H1 (cell line): ENCODE data around the gene SAT1. TPM values are rescaled to one million over a fixed set of nuclear protein-coding genes. Genes with fewer than 3 reads are reported as not detected.

Experiments used
- CTCF ChIA-PET: fragments of 300-600 bp; sonication (Branson Sonifier 250); formaldehyde crosslinking; loops from one replicate; lab custom pipeline; 2021; ENCODE audit not compliant: partially characterized antibody; lab: Charles Lee
- POLR2A ChIA-PET: fragments of 300-600 bp; sonication (Branson Sonifier 250); formaldehyde crosslinking; loops from one replicate; lab custom pipeline; 2021; ENCODE audit warnings: inconsistent platforms; ENCODE audit not compliant: partially characterized antibody; lab: Charles Lee
- DNase-seq, 2 experiments: peaks; one replicate each; pipeline versions ENCODE4 v3.0.0 to v3.0.0-alpha.2; 2010 to 2022; ENCODE audit warnings: low spot score in 2 of 2, low read depth in 1 of 2, mixed read lengths in 1 of 2
- FAIRE-seq: peaks from 2 replicates; lab custom pipeline; 2011; peaks lifted over from hg19 to GRCh38; lab: Jason Lieb, UNC
- H2AFZ ChIP-seq: 2 replicates; pipeline ENCODE4 v1.8.1; 2012; ENCODE audit warnings: low read length, inconsistent platforms
- H2AK5ac ChIP-seq: 2 replicates; pipeline ENCODE4 v1.6.1; 2013; ENCODE audit warnings: low read depth, low read length
- H2BK120ac ChIP-seq: replicated peaks from 2 replicates; pipeline ENCODE3; 2013; ENCODE audit warnings: low read depth, low read length, inconsistent platforms
- H2BK12ac ChIP-seq: 2 replicates; pipeline ENCODE4 v1.6.1; 2013; ENCODE audit warnings: low read depth, low read length
- H2BK15ac ChIP-seq: 2 replicates; pipeline ENCODE4 v1.6.1; 2013; ENCODE audit warnings: low read length
- H2BK20ac ChIP-seq: 2 replicates; pipeline ENCODE4 v1.6.1; 2013; ENCODE audit warnings: low read length
- H2BK5ac ChIP-seq: 2 replicates; pipeline ENCODE4 v1.6.1; 2013; ENCODE audit warnings: low read depth, low read length
- H3K14ac ChIP-seq: 2 replicates; pipeline ENCODE4 v1.6.1; 2013; ENCODE audit warnings: inconsistent platforms; ENCODE audit not compliant: insufficient read length
- H3K18ac ChIP-seq: 2 replicates; pipeline ENCODE4 v1.6.1; 2013; ENCODE audit warnings: low read length; ENCODE audit errors: extremely low read depth
- H3K23ac ChIP-seq: 2 replicates; pipeline ENCODE4 v1.6.1; 2013; ENCODE audit warnings: inconsistent platforms; ENCODE audit not compliant: insufficient read length
- H3K23me2 ChIP-seq: 2 replicates; pipeline ENCODE4 v1.6.1; 2013; ENCODE audit warnings: low read depth, low read length
- H3K27ac ChIP-seq: 2 replicates; pipeline ENCODE4 v1.6.1; 2011; ENCODE audit warnings: low read depth, low read length, inconsistent platforms
- H3K27me3 ChIP-seq, 4 experiments: replicated peaks in 1 of 4; 1 replicate in 1 of 4; 2 replicates in 3 of 4; pipeline versions ENCODE4 v1.6.1 to v1.8.1; 2011 to 2013; ENCODE audit warnings: low read length in 3 of 4, mild to moderate bottlenecking in 3 of 4, inconsistent platforms in 2 of 4, mixed read lengths in 2 of 4, moderate library complexity in 1 of 4; ENCODE audit not compliant: control insufficient read depth in 3 of 4, insufficient read depth in 3 of 4; ENCODE audit errors: extremely low read depth in 1 of 4
- H3K36me3 ChIP-seq, 4 experiments: 2 replicates each; pipeline versions ENCODE4 v1.6.1 to v1.8.1; 2011 to 2013; ENCODE audit warnings: mild to moderate bottlenecking in 4 of 4, low read length in 3 of 4, moderate library complexity in 2 of 4, control low read depth in 1 of 4, inconsistent platforms in 1 of 4; ENCODE audit not compliant: insufficient read depth in 4 of 4, control insufficient read depth in 2 of 4
- H3K4ac ChIP-seq: replicated peaks from 2 replicates; pipeline ENCODE3; 2013; ENCODE audit warnings: low read length, low read depth, mixed read lengths, inconsistent platforms; ENCODE audit not compliant: insufficient read length
- H3K4me1 ChIP-seq, 4 experiments: replicated peaks in 1 of 4; 1 replicate in 1 of 4; 2 replicates in 3 of 4; pipeline versions ENCODE4 v1.6.1 to v1.8.1; 2011 to 2013; ENCODE audit warnings: low read length in 3 of 4, inconsistent platforms in 2 of 4, mixed read lengths in 1 of 4; ENCODE audit not compliant: insufficient read depth in 4 of 4, control insufficient read depth in 3 of 4
- H3K4me2 ChIP-seq, 2 experiments: 2 replicates each; pipeline versions ENCODE4 v1.6.1 to v1.8.1; 2011 to 2013; ENCODE audit warnings: low read depth in 2 of 2, low read length in 2 of 2, control low read depth in 1 of 2, inconsistent platforms in 1 of 2, mild to moderate bottlenecking in 1 of 2; ENCODE audit not compliant: insufficient read depth in 1 of 2
- H3K4me3 ChIP-seq, 4 experiments: fragments of 200-600, 300-600 bp in 1 of 4; sonication (generic), shearing (Covaris generic), sonication (Bioruptor Twin) in 1 of 4; 2 replicates each; pipeline versions ENCODE4 v1.5.1 to v1.8.1; 2011 to 2016; ENCODE audit warnings: low read length in 4 of 4, low read depth in 3 of 4, control low read depth in 2 of 4, inconsistent platforms in 2 of 4, mild to moderate bottlenecking in 2 of 4, mixed read lengths in 1 of 4, moderate library complexity in 1 of 4; ENCODE audit not compliant: insufficient read depth in 2 of 4; ENCODE audit errors: extremely low read depth in 1 of 4
- H3K56ac ChIP-seq: replicated peaks from 2 replicates; pipeline ENCODE3; 2013; ENCODE audit warnings: low read depth, mild to moderate bottlenecking, mixed read lengths, low read length, inconsistent platforms; ENCODE audit not compliant: insufficient read length
- H3K79me1 ChIP-seq: 2 replicates; pipeline ENCODE4 v1.6.1; 2013; ENCODE audit warnings: low read depth, low read length, control low read depth
- H3K79me2 ChIP-seq, 2 experiments: 2 replicates each; pipeline versions ENCODE4 v1.6.1 to v1.8.1; 2012 to 2013; ENCODE audit warnings: low read length in 2 of 2, mild to moderate bottlenecking in 2 of 2, inconsistent platforms in 1 of 2; ENCODE audit not compliant: insufficient read depth in 2 of 2, control insufficient read depth in 1 of 2
- H3K9ac ChIP-seq, 4 experiments: replicated peaks in 1 of 4; 1 replicate in 1 of 4; 2 replicates in 3 of 4; pipeline versions ENCODE4 v1.6.1 to v1.8.1; 2011 to 2013; ENCODE audit warnings: low read depth in 3 of 4, low read length in 3 of 4, control low read depth in 2 of 4, mild to moderate bottlenecking in 2 of 4, moderate library complexity in 2 of 4, inconsistent platforms in 1 of 4; ENCODE audit errors: extremely low read depth in 1 of 4
- H3K9me3 ChIP-seq, 2 experiments: 2 replicates each; pipeline versions ENCODE4 v1.6.1 to v1.8.1; 2012 to 2013; ENCODE audit warnings: mild to moderate bottlenecking in 2 of 2, moderate library complexity in 2 of 2, control low read depth in 1 of 2, inconsistent platforms in 1 of 2, low read depth in 1 of 2, low read length in 1 of 2, mixed read lengths in 1 of 2; ENCODE audit not compliant: insufficient read depth in 2 of 2
- H4K20me1 ChIP-seq, 2 experiments: replicated peaks in 1 of 2; 2 replicates each; pipeline versions ENCODE3 to v1.8.1; 2011 to 2013; ENCODE audit warnings: inconsistent platforms in 2 of 2, low read length in 2 of 2, mild to moderate bottlenecking in 1 of 2; ENCODE audit not compliant: insufficient read depth in 2 of 2, control insufficient read depth in 1 of 2
- H4K5ac ChIP-seq: 2 replicates; pipeline ENCODE4 v1.6.1; 2013; ENCODE audit warnings: low read length, low read depth, mixed read lengths, inconsistent platforms; ENCODE audit not compliant: insufficient read length
- H4K8ac ChIP-seq: 2 replicates; pipeline ENCODE4 v1.8.0; 2013; ENCODE audit warnings: mild to moderate bottlenecking, moderate library complexity, low read length, inconsistent platforms; ENCODE audit not compliant: insufficient read depth; ENCODE audit errors: extremely low read depth
- H4K91ac ChIP-seq: replicated peaks from 2 replicates; pipeline ENCODE3; 2013; ENCODE audit warnings: low read length, mixed read lengths, inconsistent platforms; ENCODE audit not compliant: insufficient read length
- RFX5 ChIP-seq: IDR thresholded peaks from 2 replicates; pipeline ENCODE4 v1.6.1; 2011; ENCODE audit warnings: low read depth, low read length, improper control_type of control experiment, borderline replicate concordance
- SIX5 ChIP-seq: IDR thresholded peaks from 2 replicates; pipeline ENCODE4 v1.6.1; 2011; ENCODE audit warnings: mild to moderate bottlenecking, low read depth, low read length
- WGBS, 2 experiments: shearing (Covaris generic) in 1 of 2; methylation state at CpG; one replicate each; pipeline versions ENCODE4 v1.1.6 to v1.1.7; 2013 to 2015; ENCODE audit warnings: low lambda C conversion rate in 2 of 2, mixed read lengths in 2 of 2, inconsistent platforms in 1 of 2, low coverage in 1 of 2, missing lambda C conversion rate in 1 of 2; ENCODE audit not compliant: insufficient replicate concordance in 2 of 2, insufficient coverage in 1 of 2, insufficient read length in 1 of 2; ENCODE audit errors: extremely low coverage in 1 of 2, missing lambda C conversion rate in 1 of 2; 5-methylcytosine and 5-hydroxymethylcytosine counted together
- polyA plus RNA-seq, 7 experiments: library from polyadenylated mRNA; depleted of rRNA in 3 of 7; stranded (reverse) in 5 of 7; unstranded in 2 of 7; fragments of >200 nt in 5 of 7; fragments of 200-250 nt in 2 of 7; gene quantifications; 1 replicate in 5 of 7; 2 replicates in 1 of 7; 4 replicates in 1 of 7; pipeline versions ENCODE4 v1.2.1 to v1.2.3, GENCODE V29; 2011 to 2013; ENCODE audit warnings: missing spikeins in 2 of 7, mixed read lengths in 2 of 7
- total RNA-seq: library from RNA; stranded (reverse); fragmentation: NEBNext Ultra II Directional; extraction: Animal tissue kit (Norgen Biotek cat#: 25700); gene quantifications from 2 replicates; pipeline ENCODE4 v1.2.1, GENCODE V29; 2021

The SAT1 gene
- total and polyA plus RNA-seq, 2 of the 8 experiments (the other 6 are each of a cell fraction or from before 2014, with no cell fraction given): 29.2 to 36.8 TPM

DNA sequence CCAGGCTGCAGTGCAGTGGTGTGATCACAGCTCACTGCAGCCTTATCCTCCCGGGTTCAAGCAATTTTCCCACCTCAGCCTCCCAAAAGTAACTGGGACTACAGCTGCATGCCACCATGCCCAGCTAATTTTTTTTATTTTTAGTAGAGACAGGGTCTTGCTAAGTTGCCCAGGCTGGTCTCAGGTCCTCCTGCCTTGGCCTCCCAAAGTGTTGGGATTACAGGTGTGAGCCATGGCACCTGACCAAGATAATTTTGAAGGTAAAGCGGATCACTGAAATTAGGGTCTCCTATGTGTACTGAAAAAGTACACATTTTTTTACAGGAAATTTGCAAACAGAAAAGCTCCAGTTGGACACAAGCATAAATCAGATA is 4.8 kb downstream of the SAT1 start:
- no peak overlapping the region for H2AFZ ChIP-seq
- H3K56ac ChIP-seq: no peak overlapping the region
- no peak overlapping the region for H4K8ac ChIP-seq
- no peak for DNase-seq
- no peak overlapping the region for H2BK20ac ChIP-seq
- no peaks in the 10 kb centered on the region for H3K27me3 ChIP-seq
- 88% methylated on average over 2 of the region's 2 CpGs; no CpG with 5 or more reads in 1 of the 2 experiments for WGBS, 2 experiments
- H3K36me3 ChIP-seq: peaks cover 0 to 8% (median 0%) of the 10 kb centered on the region in 4 experiments; a peak in 1 of 8 replicates
- no peak overlapping the region for H3K4ac ChIP-seq
- no peak overlapping the region for H2BK15ac ChIP-seq
- FAIRE-seq: no peak
- peaks cover 3% of the 10 kb centered on the region; the same call in 1 of the 2 replicates for H3K23me2 ChIP-seq
- no peaks in the 10 kb centered on the region for H3K9me3 ChIP-seq
- no peak overlapping the region for H3K9ac ChIP-seq
- no peak overlapping the region for H3K4me3 ChIP-seq
- no peak overlapping the region for H4K5ac ChIP-seq
- H4K91ac ChIP-seq: no peak overlapping the region
- no peaks in the 10 kb centered on the region for H3K79me2 ChIP-seq
- H2BK12ac ChIP-seq: no peak overlapping the region
- no peaks in the 10 kb centered on the region for H3K79me1 ChIP-seq
- H3K27ac ChIP-seq: no peak overlapping the region
- H3K4me2 ChIP-seq: no peak overlapping the region
- no peaks in the 10 kb centered on the region for H3K4me1 ChIP-seq
- no peak overlapping the region for H3K14ac ChIP-seq
- H2AK5ac ChIP-seq: no peak overlapping the region
- no peak overlapping the region for H3K18ac ChIP-seq
- no peak overlapping the region for H3K23ac ChIP-seq
- H4K20me1 ChIP-seq: no peaks in the 10 kb centered on the region
- CTCF ChIA-PET: interaction anchor here (0.9 kb wide), 2 partner anchors 31 to 115 kb away, joined by 3 read pairs; no protein-coding TSS in a partner anchor
- POLR2A ChIA-PET: no interaction called here
- H2BK120ac ChIP-seq: no peak overlapping the region
- no peak overlapping the region for H2BK5ac ChIP-seq
- TF ChIP-seq RFX5: no peak
- no peak for TF ChIP-seq SIX5
